AG09319 (cell line): ENCODE data around the gene FAF2.

Source experiments
- DNase-seq: peaks from one replicate; pipeline ENCODE4 v3.0.0-alpha.2; 2010; ENCODE audit warnings: low read depth; ENCODE audit errors: extremely low read depth
- CTCF ChIP-seq: IDR thresholded peaks from 2 replicates; pipeline ENCODE4 v1.5.1; 2011; ENCODE audit warnings: low read depth, mild to moderate bottlenecking, inconsistent platforms, low read length, moderate library complexity

Gene FAF2

GRCh38 chr5:176408590-176408989 lies 39.6 kb upstream of the FAF2 start:
- DNase-seq: no peak
- no peak for TF ChIP-seq CTCF

DNA sequence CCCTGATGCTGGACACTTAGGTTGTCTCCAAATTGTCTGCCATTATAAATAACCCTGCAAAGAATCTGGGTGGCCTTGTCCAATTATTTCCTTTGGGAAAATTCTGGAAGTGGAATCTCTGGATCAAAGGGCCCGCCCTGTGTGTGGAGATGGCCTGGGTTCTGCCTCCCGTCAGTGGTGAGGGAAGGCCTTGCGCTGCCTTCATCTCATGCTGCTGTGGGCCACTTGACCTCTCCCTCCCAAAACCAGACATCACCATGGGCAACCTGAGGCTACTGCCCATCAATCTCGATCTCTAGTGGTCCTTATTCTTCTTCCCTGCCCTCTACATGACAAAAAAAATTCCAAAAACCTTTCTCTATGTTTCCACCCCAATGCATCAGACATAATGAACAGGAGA lies 38.4 kb upstream of the FAF2 start:
- no peak for TF ChIP-seq CTCF

DNA sequence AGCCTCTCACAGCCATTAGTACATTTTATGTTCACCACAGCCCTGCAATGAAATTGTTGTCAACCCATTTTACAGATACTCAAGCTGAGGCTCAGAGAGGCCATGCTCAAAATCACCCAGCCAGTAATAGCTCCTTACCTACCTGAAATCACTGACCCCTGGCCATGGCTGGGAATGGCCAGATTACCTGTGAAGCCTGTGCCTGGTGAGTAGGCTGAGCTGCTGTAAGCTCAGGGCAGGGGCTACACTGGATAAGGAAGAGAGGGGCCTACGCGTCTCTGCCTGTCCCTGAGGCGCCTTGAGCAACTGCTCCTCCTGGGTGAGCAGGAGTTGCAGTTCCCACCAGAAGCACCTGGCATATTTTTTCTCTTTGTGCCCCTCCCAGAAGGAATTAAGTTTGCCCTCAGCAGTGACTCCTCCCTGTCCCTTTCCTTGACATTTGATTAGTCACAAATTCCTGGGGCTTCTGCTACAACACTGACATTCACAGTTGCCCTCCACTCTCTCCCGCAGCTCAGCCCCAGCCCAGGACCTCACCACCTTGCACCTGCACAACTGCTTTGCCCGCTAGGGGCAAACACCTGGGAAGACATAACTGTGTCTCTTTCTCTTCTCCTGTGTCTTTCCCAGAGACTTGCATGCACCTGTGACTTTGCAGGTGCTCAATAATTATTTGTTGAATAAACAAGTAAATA lies 37.6 kb upstream of the FAF2 start:
- DNase-seq: no peak
- TF ChIP-seq CTCF: no peak

More for the DNA sequence above, 38.4 kb upstream of the FAF2 start:
- no peak for DNase-seq

DNA sequence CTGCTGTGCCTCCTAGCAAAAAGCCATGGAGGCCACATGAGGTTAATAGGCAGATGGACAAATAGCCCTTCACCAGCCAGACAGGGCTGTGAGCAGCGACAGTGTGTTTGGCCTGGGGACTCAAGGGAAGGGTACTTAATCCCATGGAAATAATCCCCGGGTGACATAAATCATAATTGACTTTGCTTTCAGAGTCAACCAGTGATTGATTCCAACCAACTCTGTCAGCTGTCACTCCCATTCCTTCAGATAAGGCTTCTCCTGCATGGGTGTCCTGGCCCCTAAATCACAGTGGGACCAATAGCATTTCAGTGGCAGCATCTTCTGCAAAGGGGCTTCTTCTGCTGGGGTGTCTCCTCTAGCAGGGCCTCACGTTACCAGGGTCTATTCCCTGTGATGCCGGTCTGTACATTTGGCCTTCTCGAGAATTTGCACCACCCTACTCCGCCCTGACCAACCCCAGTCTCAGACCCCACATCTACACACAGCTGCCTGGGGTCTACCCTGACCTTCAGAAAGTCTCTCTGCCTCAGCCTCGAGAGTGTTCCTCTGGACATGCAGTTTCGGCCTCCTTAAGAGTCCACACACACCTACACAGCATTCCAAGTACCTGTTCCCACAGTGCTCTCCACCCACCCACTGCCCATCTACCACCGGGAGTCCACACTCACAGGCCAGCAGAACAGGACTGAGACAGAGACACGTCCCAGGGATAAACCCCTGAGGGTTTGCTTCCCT lies 35.5 kb upstream of the FAF2 start:
- no peak for DNase-seq
- no peak for TF ChIP-seq CTCF

GRCh38 chr5:176413255-176413565 lies 35.0 kb upstream of the FAF2 start:
- no peak for DNase-seq
- TF ChIP-seq CTCF: no peak

- DNase-seq: no peak
- TF ChIP-seq CTCF: no peak
Measured at GRCh38 chr5:176413709-176414191, 34.4 kb upstream of the FAF2 start.

DNA sequence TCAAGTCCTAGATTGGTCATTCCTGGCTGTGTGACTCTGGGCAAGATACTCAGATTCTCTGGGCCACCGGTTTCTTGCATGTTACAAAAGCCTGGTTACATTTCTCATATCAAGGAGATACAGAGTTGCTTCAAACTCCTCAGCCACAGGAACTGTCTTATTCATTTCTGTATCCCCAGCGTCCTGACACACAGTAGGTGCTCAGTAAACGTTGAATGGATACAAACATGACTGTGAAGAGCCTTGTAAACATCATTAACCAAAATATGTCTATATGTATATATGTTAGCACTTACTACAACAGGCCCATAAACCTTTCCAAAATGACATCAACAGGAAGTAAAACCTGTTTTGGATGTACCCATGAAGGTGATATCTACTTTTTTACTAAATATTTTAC lies 33.5 kb upstream of the FAF2 start:
- TF ChIP-seq CTCF: no peak
- DNase-seq: no peak
